Aorta (tissue), 5 donors: Measurements from ENCODE around the gene MDP1. TPM values are rescaled to one million over a fixed set of nuclear protein-coding genes. Genes with fewer than 3 reads are reported as not detected.
"Not testable (repeated sequence)": the region's sequence is repeated elsewhere in the genome, so short reads cannot be mapped to it uniquely, and the experiment has no call there.

Experiments used
- ATAC-seq: fragments of 200-7000 bp; cut with Tn5 transposase; one replicate; pipeline ENCODE4 v1.9.1; 2022; ENCODE audit warnings: moderate library complexity; ENCODE audit not compliant: low FRiP score
- DNase-seq, 2 donors: peaks; one replicate each; pipeline ENCODE4 v3.0.0-alpha.2; 2020
- H3K27ac ChIP-seq, 2 donors: one replicate each; pipeline ENCODE4 v1.5.1; 2013; ENCODE audit warnings: low read length in 2 of 2, mild to moderate bottlenecking in 2 of 2, moderate library complexity in 2 of 2, control low read depth in 1 of 2, inconsistent platforms in 1 of 2, low read depth in 1 of 2
- H3K27me3 ChIP-seq, 2 donors: one replicate each; pipeline ENCODE4 v1.6.1; 2013; ENCODE audit warnings: control low read depth in 1 of 2, low read length in 1 of 2, mild to moderate bottlenecking in 1 of 2, moderate library complexity in 1 of 2; ENCODE audit not compliant: insufficient read depth in 2 of 2, control insufficient read depth in 1 of 2
- H3K36me3 ChIP-seq, 2 donors: one replicate each; pipeline ENCODE4 v1.6.1; 2013; ENCODE audit warnings: control low read depth in 1 of 2, low read length in 1 of 2, mild to moderate bottlenecking in 1 of 2; ENCODE audit not compliant: insufficient read depth in 2 of 2, control insufficient read depth in 1 of 2
- H3K4me1 ChIP-seq, 2 donors: one replicate each; pipeline ENCODE4 v1.6.1; 2013; ENCODE audit warnings: low read length in 2 of 2, control low read depth in 1 of 2, mild to moderate bottlenecking in 1 of 2, moderate library complexity in 1 of 2; ENCODE audit not compliant: insufficient read depth in 2 of 2, control insufficient read depth in 1 of 2
- H3K4me3 ChIP-seq, 2 donors: one replicate each; pipeline ENCODE4 v1.5.1; 2013; ENCODE audit warnings: low read length in 2 of 2, control low read depth in 1 of 2, mild to moderate bottlenecking in 1 of 2
- H3K9me3 ChIP-seq: one replicate; pipeline ENCODE4 v1.6.1; 2013; ENCODE audit warnings: mild to moderate bottlenecking, low read length; ENCODE audit not compliant: control insufficient read depth
- WGBS, 2 donors: extraction: QIAGEN DNeasy Blood & Tissue Kit; methylation state at CpG; one replicate each; pipeline ENCODE4 v1.1.7; 2013; 5-methylcytosine and 5-hydroxymethylcytosine counted together
- intact Hi-C, 2 donors: fragments of 100-400 bp; cut with DNase I; formaldehyde crosslinking; loops; one replicate each; pipeline versions ENCODE4 v1.14.2 to v1.15.0; 2022
- polyA plus RNA-seq, 2 donors: library from polyadenylated mRNA; stranded (reverse); fragments of 200-250 nt; gene quantifications; one replicate each; pipeline ENCODE4 v1.2.3, GENCODE V29; 2013
- total RNA-seq, 2 donors: library from RNA; stranded (reverse); fragmentation: NEBNext Ultra II Directional; extraction: Animal tissue kit (Norgen Biotek cat#: 25700); gene quantifications; one replicate each; pipeline ENCODE4 v1.2.1, GENCODE V29; 2021
- donor health status: healthy with polysubstance abuse.
- donor health status: Bipolar disorder and iron deficiency.
- donor health status: DM: no; HTN: no; CAD: no.
- donor health status: DM: no; HTN: no; CAD: no.
- donor health status: DM: yes; HTN: yes; CAD: no.

Gene MDP1
- total and polyA plus RNA-seq, 4 donors, result 15.2 to 49.6 (median 29.1) TPM

GRCh38 chr14:24253936-24254335 lies 38.1 kb upstream of the MDP1 start:
- DNase-seq (no peak), ATAC-seq (no peak)
- Histone ChIP-seq H3K9me3 (no peaks in the 10 kb centered on the region), H3K4me3 (no peak overlapping the region), H3K36me3 (no peaks in the 10 kb centered on the region), H3K27ac (no peak overlapping the region), H3K4me1 (no peaks in the 10 kb centered on the region), H3K27me3 (no peaks in the 10 kb centered on the region)
- intact Hi-C loops, result loop anchor here in 1 of 2 donors (5.0 kb wide), 1 partner anchor 163 kb away; no protein-coding TSS in a partner anchor
- 82 to 86% methylated on average over 7 of the region's 7 CpGs for WGBS, 2 donors

- intact Hi-C loops, result loop anchor here in 1 of 2 donors (5.0 kb wide), 1 partner anchor 165 kb away; no protein-coding TSS in a partner anchor
- no peaks in the 10 kb centered on the region for H3K9me3 ChIP-seq
- no peak for ATAC-seq
- H3K27ac ChIP-seq, result no peak overlapping the region
- H3K27me3 ChIP-seq, result no peaks in the 10 kb centered on the region
- 74 to 78% methylated on average over 11 of the region's 11 CpGs for WGBS, 2 donors
- H3K4me1 ChIP-seq, result no peaks in the 10 kb centered on the region
- H3K4me3 ChIP-seq, result no peak overlapping the region
- H3K36me3 ChIP-seq, result no peaks in the 10 kb centered on the region
- peak in 1 of 2 donors; percentile 61 for DNase-seq
These were observed 36.6 kb upstream of the MDP1 start for GRCh38 chr14:24252289-24253124.

DNA sequence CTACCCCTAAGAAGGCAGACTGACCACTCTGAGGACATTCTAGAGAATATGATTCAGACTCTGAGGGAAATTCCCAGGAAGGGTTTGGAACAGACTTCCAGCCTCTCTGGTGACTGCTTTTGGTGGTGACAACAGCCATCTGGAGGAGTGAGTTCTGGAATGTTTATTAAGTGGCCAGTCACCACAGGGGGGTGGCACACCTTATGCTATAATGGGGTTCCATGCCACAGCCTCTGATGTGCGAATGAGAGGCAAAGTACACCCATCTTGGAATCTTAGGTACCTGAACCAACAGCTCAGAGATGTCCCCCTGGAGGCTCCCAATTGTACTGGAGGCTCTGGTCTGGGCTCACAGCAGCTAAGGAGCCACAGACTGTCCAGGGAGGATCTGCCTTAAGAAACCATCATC lies 36.0 kb upstream of the MDP1 start:
- Histone ChIP-seq H3K36me3 (no peaks in the 10 kb centered on the region), H3K27ac (no peak overlapping the region), H3K4me1 (no peaks in the 10 kb centered on the region), H3K27me3 (no peaks in the 10 kb centered on the region), H3K9me3 (no peaks in the 10 kb centered on the region), H3K4me3 (no peak overlapping the region)
- ATAC-seq (no peak), DNase-seq (no peak)
- 78 to 86% methylated on average over 1 of the region's 1 CpG for WGBS, 2 donors
- intact Hi-C loops, result loop anchor here in 1 of 2 donors (5.0 kb wide), 1 partner anchor 165 kb away; no protein-coding TSS in a partner anchor

DNA sequence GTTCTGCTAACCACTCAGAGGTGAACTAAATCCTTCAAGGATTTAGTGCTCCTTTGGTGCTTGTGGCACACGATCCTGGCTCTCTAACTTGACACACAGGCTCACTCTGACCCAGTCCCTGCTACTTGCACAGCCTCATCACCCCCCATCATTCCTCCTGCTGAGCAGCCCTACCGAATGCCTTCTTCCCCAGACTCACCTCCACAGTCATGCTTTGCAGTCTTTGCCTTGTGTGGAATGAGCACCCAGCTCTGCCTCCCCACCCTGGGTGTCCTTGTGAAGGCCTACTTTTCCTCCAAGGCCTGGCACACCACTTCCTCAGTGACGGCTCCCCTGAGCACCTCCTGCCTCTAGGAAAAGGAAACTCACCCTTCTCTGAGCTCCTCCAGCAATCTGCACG lies 34.5 kb upstream of the MDP1 start:
- 45 to 59% methylated on average over 4 of the region's 4 CpGs for WGBS, 2 donors
- Histone ChIP-seq H3K4me1 (no peaks in the 10 kb centered on the region), H3K27me3 (no peaks in the 10 kb centered on the region), H3K27ac (no peak overlapping the region), H3K4me3 (no peak overlapping the region), H3K36me3 (no peaks in the 10 kb centered on the region), H3K9me3 (no peaks in the 10 kb centered on the region)
- ATAC-seq (no peak), DNase-seq (no peak)
- intact Hi-C loops, result loop anchor here in 1 of 2 donors (5.0 kb wide), 1 partner anchor 167 kb away; no protein-coding TSS in a partner anchor

- DNase-seq, result no peak
- intact Hi-C loops, result loop anchor here in 1 of 2 donors (5.0 kb wide), 1 partner anchor 168 kb away; no protein-coding TSS in a partner anchor
- H3K9me3 ChIP-seq, result no peaks in the 10 kb centered on the region
- H3K27me3 ChIP-seq, result no peaks in the 10 kb centered on the region
- H3K4me1 ChIP-seq, result no peaks in the 10 kb centered on the region
- WGBS, 2 donors, result 76 to 80% methylated on average over 11 to 13 of the region's 13 CpGs
- H3K4me3 ChIP-seq, result no peak overlapping the region
- ATAC-seq, result no peak
- H3K27ac ChIP-seq, result no peak overlapping the region
- no peaks in the 10 kb centered on the region for H3K36me3 ChIP-seq
These were observed 33.6 kb upstream of the MDP1 start for GRCh38 chr14:24249230-24250021.

GRCh38 chr14:24247422-24247821 lies 31.6 kb upstream of the MDP1 start:
- Histone ChIP-seq H3K9me3 (no peaks in the 10 kb centered on the region), H3K27me3 (no peaks in the 10 kb centered on the region), H3K4me3 (no peak overlapping the region), H3K27ac (no peak overlapping the region), H3K4me1 (no peaks in the 10 kb centered on the region), H3K36me3 (no peaks in the 10 kb centered on the region)
- ATAC-seq (no peak), DNase-seq (no peak)
- intact Hi-C loops, result no loop called here
- WGBS, 2 donors, result 74% methylated on average over 7 of the region's 7 CpGs

DNA sequence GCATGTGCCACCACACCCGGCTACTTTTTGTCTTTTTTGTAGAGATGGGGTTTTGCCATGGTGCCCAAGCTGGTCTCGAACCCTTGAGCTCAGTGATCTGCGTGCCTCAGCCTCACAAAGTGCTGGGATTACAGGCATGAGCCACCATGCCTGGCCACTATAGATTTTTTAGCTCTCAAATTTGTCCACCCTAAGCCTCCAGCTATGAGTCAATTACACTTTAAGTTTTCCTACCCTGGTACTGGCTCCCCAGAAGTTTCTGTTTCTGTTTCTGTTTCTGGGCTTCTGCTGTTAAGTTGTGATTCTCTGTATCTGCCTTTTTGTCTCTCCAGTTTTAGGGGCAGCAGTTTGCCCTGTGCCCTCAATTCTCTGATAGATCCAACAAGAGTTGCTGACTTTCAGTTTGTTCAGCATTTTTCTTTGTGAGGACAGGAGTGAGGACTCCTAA lies 30.9 kb upstream of the MDP1 start:
- ATAC-seq (no peak), DNase-seq (no peak)
- Histone ChIP-seq H3K27me3 (no peaks in the 10 kb centered on the region), H3K9me3 (no peaks in the 10 kb centered on the region), H3K4me3 (no peak overlapping the region), H3K36me3 (no peaks in the 10 kb centered on the region), H3K27ac (no peak overlapping the region), H3K4me1 (no peaks in the 10 kb centered on the region)
- intact Hi-C loops, result no loop called here
- WGBS, 2 donors, result 86 to 90% methylated on average over 3 of the region's 3 CpGs

- H3K4me3 ChIP-seq, intact Hi-C loops, H3K36me3 ChIP-seq, H3K9me3 ChIP-seq, H3K27me3 ChIP-seq, H3K27ac ChIP-seq, H3K4me1 ChIP-seq, ATAC-seq: not testable (repeated sequence)
- peak in 1 of 2 donors; percentile 48 for DNase-seq
- WGBS, 2 donors, result 89 to 93% methylated on average over 11 of the region's 11 CpGs
These were observed 29.5 kb upstream of the MDP1 start for GRCh38 chr14:24245350-24245749.
